GM23248 (cell line): ENCODE data around the gene ATP6V0D1.

Experiments used
- EZH2 ChIP-seq: fragments of 200-600 bp; sonication (generic); IDR thresholded peaks from 2 replicates; pipeline ENCODE4 v1.6.1; 2018; ENCODE audit warnings: antibody characterized with exemption, mild to moderate bottlenecking; ENCODE audit not compliant: insufficient read depth, poor library complexity, severe bottlenecking
- EZH2phosphoT487 ChIP-seq: fragments of 200-600 bp; sonication (generic); IDR thresholded peaks from 2 replicates; pipeline ENCODE4 v1.6.1; 2018; ENCODE audit warnings: antibody characterized with exemption, moderate library complexity, mild to moderate bottlenecking, low read depth; ENCODE audit not compliant: insufficient read depth

- no peak for TF ChIP-seq EZH2
- TF ChIP-seq EZH2phosphoT487, result no peak
Observed at GRCh38 chr16:67435758-67436164, 45.2 kb downstream of the ATP6V0D1 start.
